Panc1 (cell line): Measurements from ENCODE around the gene CTXND2. TPM values are rescaled to one million over a fixed set of nuclear protein-coding genes. Genes with fewer than 3 reads are reported as not detected.

Experiments used
- ATAC-seq: fragments of 200-7000 bp; cut with Tn5 transposase; 2 replicates; pipeline ENCODE4 v1.9.1; 2020; ENCODE audit warnings: mild to moderate bottlenecking, moderate library complexity
- BruUV-seq: library from RNA; stranded (reverse); fragments of 400-500 nt; replicated peaks from 2 replicates; lab custom pipeline; 2021; lab: Mats Ljungman, UMichigan
- CTCF ChIA-PET: fragments of 300-600 bp; sonication (Branson Sonifier 250); formaldehyde crosslinking; loops from one replicate; lab custom pipeline; 2022; ENCODE audit warnings: antibody characterized with exemption; lab: Charles Lee
- POLR2A ChIA-PET: fragments of 300-600 bp; sonication (Branson Sonifier 250); formaldehyde crosslinking; loops from one replicate; lab custom pipeline; 2022; ENCODE audit warnings: antibody characterized with exemption; lab: Charles Lee
- DNase-seq: peaks from one replicate; pipeline ENCODE4 v3.0.0-alpha.2; 2010; ENCODE audit warnings: low read depth, low spot score
- H3K27ac ChIP-seq: 2 replicates; pipeline ENCODE4 v1.5.1; 2011; ENCODE audit warnings: mild to moderate bottlenecking, low read length, inconsistent platforms
- H3K27me3 ChIP-seq: fragments of 200-500 bp; sonication (Bioruptor generic); 2 replicates; pipeline ENCODE4 v1.6.0; 2014; ENCODE audit warnings: low read length, inconsistent platforms; ENCODE audit not compliant: control insufficient read depth, insufficient read depth
- H3K36me3 ChIP-seq: fragments of 200-500 bp; sonication (Bioruptor generic); 2 replicates; pipeline ENCODE4 v1.5.1; 2014; ENCODE audit warnings: inconsistent platforms, mild to moderate bottlenecking, low read length, moderate library complexity; ENCODE audit not compliant: control insufficient read depth, insufficient read depth
- H3K4me1 ChIP-seq: 2 replicates; pipeline ENCODE4 v1.5.1; 2011; ENCODE audit warnings: inconsistent platforms, mild to moderate bottlenecking, low read length, moderate library complexity; ENCODE audit not compliant: control insufficient read depth, insufficient read depth
- H3K4me3 ChIP-seq, 2 experiments: 2 replicates each; pipeline ENCODE4 v1.5.1; 2011 to 2012; ENCODE audit warnings: low read depth in 2 of 2, low read length in 2 of 2, mild to moderate bottlenecking in 2 of 2, inconsistent platforms in 1 of 2, moderate library complexity in 1 of 2
- H3K9me3 ChIP-seq: fragments of 200-500 bp; sonication (Bioruptor generic); 2 replicates; pipeline ENCODE4 v1.5.1; 2014; ENCODE audit warnings: low read depth, mild to moderate bottlenecking, inconsistent platforms, low read length, moderate library complexity; ENCODE audit not compliant: control insufficient read depth, insufficient read depth
- CTCF ChIP-seq: fragments of 450-650 bp; IDR thresholded peaks from 2 replicates; pipeline ENCODE4 v1.5.1; 2017; ENCODE audit warnings: mild to moderate bottlenecking
- POLR2AphosphoS5 ChIP-seq: IDR thresholded peaks from 2 replicates; pipeline ENCODE4 v1.6.1; 2012; ENCODE audit warnings: mild to moderate bottlenecking, low read depth, low read length, moderate library complexity
- SIN3A ChIP-seq: IDR thresholded peaks from 2 replicates; pipeline ENCODE4 v1.6.1; 2012; ENCODE audit warnings: low read depth, mild to moderate bottlenecking, low read length, moderate library complexity, borderline replicate concordance; ENCODE audit not compliant: insufficient read depth
- TCF7L2 ChIP-seq: IDR thresholded peaks from 2 replicates; pipeline ENCODE4 v1.6.1; 2011; ENCODE audit warnings: mild to moderate bottlenecking, low read depth, low read length, inconsistent platforms
- in situ Hi-C: cut with HindIII; loops from 2 replicates; pipeline ENCODE4 v1.10.0; 2016; ENCODE audit warnings: low sequenced_read_pairs, low pct_unique_long_range_greater_than_20kb
- intact Hi-C: fragments of 100-400 bp; cut with micrococcal nuclease; formaldehyde crosslinking; loops from one replicate; pipeline ENCODE4 v1.10.0; 2022; ENCODE audit not compliant: unreplicated experiment
- total RNA-seq: library from RNA; stranded (reverse); gene quantifications from one replicate; pipeline ENCODE4 v1.2.1, GENCODE V29; 2021; ENCODE audit not compliant: unreplicated experiment
- TF ChIP-seq, protein P1 (sequence below), 2 experiments: IDR thresholded peaks; 2 replicates each; pipeline ENCODE4 v1.6.1; 2011 to 2012; ENCODE audit warnings: low read depth in 2 of 2, control low read depth in 1 of 2, low read length in 1 of 2, mild to moderate bottlenecking in 1 of 2, moderate library complexity in 1 of 2; ENCODE audit not compliant: insufficient read depth in 1 of 2

Gene CTXND2
- total RNA-seq, 1 experiment from 2014 or later: not detected

- intact Hi-C loops (no loop called here), in situ Hi-C loops (no loop called here)
- H3K36me3 ChIP-seq: peaks cover 8% of the 10 kb centered on the region
- peak within 1 kb of the TSS; percentile 66 to 96 for H3K4me3 ChIP-seq
- H3K9me3 ChIP-seq: no peaks in the 10 kb centered on the region
- H3K27ac ChIP-seq: peak within 1 kb of the TSS; percentile 97
- no peaks in the 10 kb centered on the region for H3K27me3 ChIP-seq
- ChIA-PET POLR2A (interaction anchor here (0.6 kb wide), 2 partner anchors 45 to 56 kb away, joined by 4 to 13 read pairs; no protein-coding TSS in a partner anchor), CTCF (no interaction called here)
- no peaks in the 10 kb centered on the region; the same call in 1 of the 2 replicates for H3K4me1 ChIP-seq
- peak; percentile 99 for ATAC-seq
- no TSS peak for BruUV-seq
- peak; percentile 92 for DNase-seq
- TF ChIP-seq CTCF (no peak), TCF7L2 (0 out of 2 replicates have a peak, but pooled peaks have one; percentile 17), SIN3A (no peak; the same call in 1 of the 2 replicates), POLR2AphosphoS5 (peak; percentile 78; the same call in 1 of the 2 replicates)
- TF ChIP-seq, protein P1, sequence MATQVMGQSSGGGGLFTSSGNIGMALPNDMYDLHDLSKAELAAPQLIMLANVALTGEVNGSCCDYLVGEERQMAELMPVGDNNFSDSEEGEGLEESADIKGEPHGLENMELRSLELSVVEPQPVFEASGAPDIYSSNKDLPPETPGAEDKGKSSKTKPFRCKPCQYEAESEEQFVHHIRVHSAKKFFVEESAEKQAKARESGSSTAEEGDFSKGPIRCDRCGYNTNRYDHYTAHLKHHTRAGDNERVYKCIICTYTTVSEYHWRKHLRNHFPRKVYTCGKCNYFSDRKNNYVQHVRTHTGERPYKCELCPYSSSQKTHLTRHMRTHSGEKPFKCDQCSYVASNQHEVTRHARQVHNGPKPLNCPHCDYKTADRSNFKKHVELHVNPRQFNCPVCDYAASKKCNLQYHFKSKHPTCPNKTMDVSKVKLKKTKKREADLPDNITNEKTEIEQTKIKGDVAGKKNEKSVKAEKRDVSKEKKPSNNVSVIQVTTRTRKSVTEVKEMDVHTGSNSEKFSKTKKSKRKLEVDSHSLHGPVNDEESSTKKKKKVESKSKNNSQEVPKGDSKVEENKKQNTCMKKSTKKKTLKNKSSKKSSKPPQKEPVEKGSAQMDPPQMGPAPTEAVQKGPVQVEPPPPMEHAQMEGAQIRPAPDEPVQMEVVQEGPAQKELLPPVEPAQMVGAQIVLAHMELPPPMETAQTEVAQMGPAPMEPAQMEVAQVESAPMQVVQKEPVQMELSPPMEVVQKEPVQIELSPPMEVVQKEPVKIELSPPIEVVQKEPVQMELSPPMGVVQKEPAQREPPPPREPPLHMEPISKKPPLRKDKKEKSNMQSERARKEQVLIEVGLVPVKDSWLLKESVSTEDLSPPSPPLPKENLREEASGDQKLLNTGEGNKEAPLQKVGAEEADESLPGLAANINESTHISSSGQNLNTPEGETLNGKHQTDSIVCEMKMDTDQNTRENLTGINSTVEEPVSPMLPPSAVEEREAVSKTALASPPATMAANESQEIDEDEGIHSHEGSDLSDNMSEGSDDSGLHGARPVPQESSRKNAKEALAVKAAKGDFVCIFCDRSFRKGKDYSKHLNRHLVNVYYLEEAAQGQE (IDR thresholded peaks at IDR 0.05; ENCODE audit: insufficient read depth in 1 of 2, low read depth in 2 of 2, low read length in 1 of 2): 0 out of 4 replicates have a peak, but pooled peaks of 1 of the 2 experiments have one; percentile 22
Observed at GRCh38 chr1:150926097-150926741, 39.3 kb downstream of the CTXND2 start, which contains the start of gene SETDB1. SETDB1 (plus strand) TSS chr1:150926363; CDS start chr1:150927715, 1,352 bp downstream.

- ChIA-PET CTCF (interaction anchor here (0.6 kb wide), 1 partner anchor 9 kb away, joined by 6 read pairs; no protein-coding TSS in a partner anchor), POLR2A (interaction anchor here (0.5 kb wide), 1 partner anchor 29 kb away, joined by 3 read pairs; no protein-coding TSS in a partner anchor)
- no peak for TF ChIP-seq TCF7L2
- TF ChIP-seq POLR2AphosphoS5: no peak
- TF ChIP-seq SIN3A: no peak
- TF ChIP-seq, protein P1 (IDR thresholded peaks at IDR 0.05; ENCODE audit: insufficient read depth in 1 of 2, low read depth in 2 of 2, low read length in 1 of 2): no peak
- no peak for TF ChIP-seq CTCF
- intact Hi-C loops (no loop called here), in situ Hi-C loops (no loop called here)
- H3K27me3 ChIP-seq: no peaks in the 10 kb centered on the region
- DNase-seq (no peak), ATAC-seq (no peak)
- no peaks in the 10 kb centered on the region; the same call in 1 of the 2 replicates for H3K4me1 ChIP-seq
- H3K36me3 ChIP-seq: peaks cover 17% of the 10 kb centered on the region
- no peak overlapping the region for H3K27ac ChIP-seq
- H3K4me3 ChIP-seq: no peak overlapping the region
- no TSS peak for BruUV-seq
- H3K9me3 ChIP-seq: no peaks in the 10 kb centered on the region
Observed at GRCh38 chr1:150927624-150928023, 40.7 kb downstream of the CTXND2 start.
